ENCODE measurements around the gene AGPAT4.

The AGPAT4 gene

GRCh38 chr6:161212902-161213301 is 61.0 kb downstream of the AGPAT4 start:
- no peak overlapping the region for H3K9ac ChIP-seq (ENCODE audit: low read length in 5 of 5)
- H3K4me3 ChIP-seq (ENCODE audit: low read depth in 1 of 5, low read length in 5 of 5) = no peak overlapping the region
- H3K9me3 ChIP-seq (ENCODE audit: control insufficient read depth in 5 of 5, low read length in 5 of 5) = peaks cover 0 to 4% (median 3%) of the 10 kb centered on the region in 5 donors
- peaks cover 0 to 9% (median 3%) of the 10 kb centered on the region in 5 donors for H3K36me3 ChIP-seq (ENCODE audit: control insufficient read depth in 5 of 5, insufficient read depth in 5 of 5, low read length in 5 of 5)
- no peaks in the 10 kb centered on the region for H3K4me1 ChIP-seq (ENCODE audit: control insufficient read depth in 5 of 5, insufficient read depth in 5 of 5, low read length in 5 of 5)
- no peaks in the 10 kb centered on the region for H3K27me3 ChIP-seq (ENCODE audit: control insufficient read depth in 5 of 5, insufficient read depth in 4 of 5, low read length in 5 of 5)
- no peak overlapping the region for H3K27ac ChIP-seq (ENCODE audit: low read depth, low read length)

DNA sequence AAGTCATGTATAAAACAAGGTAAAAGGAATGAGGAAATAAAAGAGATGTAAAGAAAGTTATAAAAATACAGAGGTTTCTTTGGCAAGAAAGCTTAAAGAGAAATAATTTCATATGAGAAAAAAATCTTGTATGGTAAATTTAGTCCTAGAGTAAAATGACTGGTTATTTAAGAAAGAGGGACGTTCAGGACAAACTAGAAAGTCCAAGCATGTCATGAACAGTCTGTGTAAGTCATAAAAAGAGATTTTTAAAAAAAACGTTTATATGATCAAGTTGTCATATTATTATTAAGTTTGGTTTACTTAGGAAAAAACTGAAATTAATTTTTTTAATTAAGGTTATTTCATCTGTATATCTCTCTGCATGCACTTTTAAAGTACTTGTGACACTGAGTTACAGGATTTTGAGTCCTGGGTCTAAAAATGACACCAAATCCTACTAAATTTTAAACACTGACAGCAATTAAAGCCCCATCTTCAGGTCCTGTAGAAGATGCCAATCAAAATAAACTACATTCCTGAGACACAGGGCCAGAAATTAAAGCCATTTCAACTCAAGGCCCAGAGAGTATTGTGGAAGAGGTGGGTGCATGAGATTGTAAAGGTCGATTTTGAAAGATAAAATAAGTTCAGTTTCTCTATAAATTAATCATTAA is 62.4 kb downstream of the AGPAT4 start:
- Histone ChIP-seq H3K4me3 (ENCODE audit: low read depth in 1 of 5, low read length in 5 of 5) (no peak overlapping the region), H3K4me1 (ENCODE audit: control insufficient read depth in 5 of 5, insufficient read depth in 5 of 5, low read length in 5 of 5) (no peaks in the 10 kb centered on the region), H3K27ac (ENCODE audit: low read depth, low read length) (no peak overlapping the region), H3K36me3 (ENCODE audit: control insufficient read depth in 5 of 5, insufficient read depth in 5 of 5, low read length in 5 of 5) (no peaks in the 10 kb centered on the region), H3K27me3 (ENCODE audit: control insufficient read depth in 5 of 5, insufficient read depth in 4 of 5, low read length in 5 of 5) (no peaks in the 10 kb centered on the region), H3K9ac (ENCODE audit: low read length in 5 of 5) (no peak overlapping the region), H3K9me3 (ENCODE audit: control insufficient read depth in 5 of 5, low read length in 5 of 5) (peaks cover 0 to 4% (median 3%) of the 10 kb centered on the region in 5 donors)

DNA sequence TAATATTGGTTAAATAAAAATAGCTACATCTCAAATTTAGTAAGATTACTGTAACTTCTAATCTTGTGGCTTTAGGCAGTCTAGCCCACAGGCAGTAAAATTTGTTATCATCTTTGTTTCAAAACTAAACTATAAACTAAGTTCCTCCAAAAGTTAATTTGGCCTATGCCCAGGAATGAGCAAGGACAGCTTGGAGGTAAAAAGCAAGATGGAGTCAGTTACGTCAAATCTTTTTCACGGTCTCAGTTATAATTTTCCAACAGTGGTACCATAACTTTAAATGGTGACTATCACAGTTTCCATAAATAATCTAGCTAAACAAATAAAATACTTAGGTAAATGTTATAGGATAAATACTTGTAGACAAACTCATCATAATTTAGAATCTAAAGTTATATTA is 63.0 kb downstream of the AGPAT4 start:
- Histone ChIP-seq H3K27me3 (ENCODE audit: control insufficient read depth in 5 of 5, insufficient read depth in 4 of 5, low read length in 5 of 5) (no peaks in the 10 kb centered on the region), H3K36me3 (ENCODE audit: control insufficient read depth in 5 of 5, insufficient read depth in 5 of 5, low read length in 5 of 5) (no peaks in the 10 kb centered on the region), H3K9ac (ENCODE audit: low read length in 5 of 5) (no peak overlapping the region), H3K4me3 (ENCODE audit: low read depth in 1 of 5, low read length in 5 of 5) (no peak overlapping the region), H3K27ac (ENCODE audit: low read depth, low read length) (no peak overlapping the region), H3K4me1 (ENCODE audit: control insufficient read depth in 5 of 5, insufficient read depth in 5 of 5, low read length in 5 of 5) (no peaks in the 10 kb centered on the region), H3K9me3 (ENCODE audit: control insufficient read depth in 5 of 5, low read length in 5 of 5) (peaks cover 0 to 4% (median 3%) of the 10 kb centered on the region in 5 donors)

GRCh38 chr6:161207200-161207599 is 66.7 kb downstream of the AGPAT4 start:
- H3K4me1 ChIP-seq (ENCODE audit: control insufficient read depth in 5 of 5, insufficient read depth in 5 of 5, low read length in 5 of 5) = peaks cover 0 to 4% (median 0%) of the 10 kb centered on the region in 5 donors
- H3K27me3 ChIP-seq (ENCODE audit: control insufficient read depth in 5 of 5, insufficient read depth in 4 of 5, low read length in 5 of 5) = no peaks in the 10 kb centered on the region
- H3K9ac ChIP-seq (ENCODE audit: low read length in 5 of 5) = no peak overlapping the region
- H3K4me3 ChIP-seq (ENCODE audit: low read depth in 1 of 5, low read length in 5 of 5) = no peak overlapping the region
- peaks cover 0 to 4% (median 3%) of the 10 kb centered on the region in 5 donors for H3K9me3 ChIP-seq (ENCODE audit: control insufficient read depth in 5 of 5, low read length in 5 of 5)
- H3K36me3 ChIP-seq (ENCODE audit: control insufficient read depth in 5 of 5, insufficient read depth in 5 of 5, low read length in 5 of 5) = no peaks in the 10 kb centered on the region
- H3K27ac ChIP-seq (ENCODE audit: low read depth, low read length) = no peak overlapping the region

- peaks cover 0 to 13% (median 0%) of the 10 kb centered on the region in 5 donors for H3K4me1 ChIP-seq (ENCODE audit: control insufficient read depth in 5 of 5, insufficient read depth in 5 of 5, low read length in 5 of 5)
- peaks cover 0 to 3% (median 0%) of the 10 kb centered on the region in 5 donors for H3K36me3 ChIP-seq (ENCODE audit: control insufficient read depth in 5 of 5, insufficient read depth in 5 of 5, low read length in 5 of 5)
- H3K9me3 ChIP-seq (ENCODE audit: control insufficient read depth in 5 of 5, low read length in 5 of 5) = no peaks in the 10 kb centered on the region
- no peak overlapping the region for H3K27ac ChIP-seq (ENCODE audit: low read depth, low read length)
- H3K9ac ChIP-seq (ENCODE audit: low read length in 5 of 5) = no peak overlapping the region
- H3K27me3 ChIP-seq (ENCODE audit: control insufficient read depth in 5 of 5, insufficient read depth in 4 of 5, low read length in 5 of 5) = no peaks in the 10 kb centered on the region
- H3K4me3 ChIP-seq (ENCODE audit: low read depth in 1 of 5, low read length in 5 of 5) = no peak overlapping the region
Measured at GRCh38 chr6:161204866-161205557, 68.8 kb downstream of the AGPAT4 start.

- Histone ChIP-seq H3K27ac (ENCODE audit: low read depth, low read length) (no peak overlapping the region), H3K4me3 (ENCODE audit: low read depth in 1 of 5, low read length in 5 of 5) (no peak overlapping the region), H3K9me3 (ENCODE audit: control insufficient read depth in 5 of 5, low read length in 5 of 5) (no peaks in the 10 kb centered on the region), H3K36me3 (ENCODE audit: control insufficient read depth in 5 of 5, insufficient read depth in 5 of 5, low read length in 5 of 5) (peaks cover 0 to 3% (median 0%) of the 10 kb centered on the region in 5 donors), H3K9ac (ENCODE audit: low read length in 5 of 5) (no peak overlapping the region), H3K27me3 (ENCODE audit: control insufficient read depth in 5 of 5, insufficient read depth in 4 of 5, low read length in 5 of 5) (no peaks in the 10 kb centered on the region), H3K4me1 (ENCODE audit: control insufficient read depth in 5 of 5, insufficient read depth in 5 of 5, low read length in 5 of 5) (peaks cover 0 to 14% (median 4%) of the 10 kb centered on the region in 5 donors)
Measured at GRCh38 chr6:161200610-161201370, 73.1 kb downstream of the AGPAT4 start.

DNA sequence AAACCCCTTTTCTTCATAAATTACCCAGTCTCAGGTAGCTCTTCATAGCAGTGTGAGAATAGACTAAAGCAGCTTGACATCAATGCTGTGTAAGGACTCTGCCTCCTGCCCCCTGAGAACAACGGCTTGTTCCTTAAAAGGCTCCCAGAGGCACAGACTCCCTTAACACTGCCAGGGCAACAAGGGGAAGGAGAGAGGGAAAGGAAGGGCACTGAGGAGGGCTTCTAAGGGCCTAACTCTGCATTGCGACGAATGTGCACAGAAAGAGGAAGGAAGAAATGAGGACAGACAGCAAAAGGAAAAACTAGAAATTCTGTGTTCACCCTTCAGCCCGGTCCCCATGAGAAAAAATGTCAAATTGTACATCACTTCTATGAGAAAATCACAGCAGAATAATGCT is 74.0 kb downstream of the AGPAT4 start:
- no peak overlapping the region for H3K27ac ChIP-seq (ENCODE audit: low read depth, low read length)
- H3K4me3 ChIP-seq (ENCODE audit: low read depth in 1 of 5, low read length in 5 of 5) = no peak overlapping the region
- no peak overlapping the region for H3K9ac ChIP-seq (ENCODE audit: low read length in 5 of 5)
- H3K4me1 ChIP-seq (ENCODE audit: control insufficient read depth in 5 of 5, insufficient read depth in 5 of 5, low read length in 5 of 5) = peaks cover 0 to 10% (median 4%) of the 10 kb centered on the region in 5 donors
- H3K36me3 ChIP-seq (ENCODE audit: control insufficient read depth in 5 of 5, insufficient read depth in 5 of 5, low read length in 5 of 5) = peaks cover 0 to 3% (median 0%) of the 10 kb centered on the region in 5 donors
- H3K9me3 ChIP-seq (ENCODE audit: control insufficient read depth in 5 of 5, low read length in 5 of 5) = no peaks in the 10 kb centered on the region
- no peaks in the 10 kb centered on the region for H3K27me3 ChIP-seq (ENCODE audit: control insufficient read depth in 5 of 5, insufficient read depth in 4 of 5, low read length in 5 of 5)

- no peak overlapping the region for H3K9ac ChIP-seq (ENCODE audit: low read length in 5 of 5)
- no peak overlapping the region for H3K4me3 ChIP-seq (ENCODE audit: low read depth in 1 of 5, low read length in 5 of 5)
- H3K36me3 ChIP-seq (ENCODE audit: control insufficient read depth in 5 of 5, insufficient read depth in 5 of 5, low read length in 5 of 5) = peaks cover 0 to 3% (median 0%) of the 10 kb centered on the region in 5 donors
- H3K9me3 ChIP-seq (ENCODE audit: control insufficient read depth in 5 of 5, low read length in 5 of 5) = no peaks in the 10 kb centered on the region
- no peak overlapping the region for H3K27ac ChIP-seq (ENCODE audit: low read depth, low read length)
- peaks cover 0 to 10% (median 4%) of the 10 kb centered on the region in 5 donors for H3K4me1 ChIP-seq (ENCODE audit: control insufficient read depth in 5 of 5, insufficient read depth in 5 of 5, low read length in 5 of 5)
- no peaks in the 10 kb centered on the region for H3K27me3 ChIP-seq (ENCODE audit: control insufficient read depth in 5 of 5, insufficient read depth in 4 of 5, low read length in 5 of 5)
Measured at GRCh38 chr6:161198783-161199460, 74.9 kb downstream of the AGPAT4 start.

- Histone ChIP-seq H3K27me3 (ENCODE audit: control insufficient read depth in 5 of 5, insufficient read depth in 4 of 5, low read length in 5 of 5) (no peaks in the 10 kb centered on the region), H3K36me3 (ENCODE audit: control insufficient read depth in 5 of 5, insufficient read depth in 5 of 5, low read length in 5 of 5) (peaks cover 0 to 3% (median 0%) of the 10 kb centered on the region in 5 donors), H3K9ac (ENCODE audit: low read length in 5 of 5) (no peak overlapping the region), H3K9me3 (ENCODE audit: control insufficient read depth in 5 of 5, low read length in 5 of 5) (no peaks in the 10 kb centered on the region), H3K4me3 (ENCODE audit: low read depth in 1 of 5, low read length in 5 of 5) (no peak overlapping the region), H3K27ac (ENCODE audit: low read depth, low read length) (no peak overlapping the region), H3K4me1 (ENCODE audit: control insufficient read depth in 5 of 5, insufficient read depth in 5 of 5, low read length in 5 of 5) (peaks cover 0 to 10% (median 4%) of the 10 kb centered on the region in 5 donors)
Measured at GRCh38 chr6:161198176-161198575, 75.7 kb downstream of the AGPAT4 start.
